Neural cell (in vitro differentiated cells): ENCODE measurements around the gene EYA3.

Experiments used
- CTCF ChIP-seq: fragments of 450-650 bp; IDR thresholded peaks from 2 replicates; pipeline ENCODE4 v1.5.1; 2014; ENCODE audit warnings: antibody characterized with exemption, mild to moderate bottlenecking, moderate library complexity; ENCODE audit not compliant: poor library complexity, severe bottlenecking
- EZH2 ChIP-seq: fragments of 200-600, 300-800 bp; shearing (Covaris generic), sonication (generic); IDR thresholded peaks from 2 replicates; pipeline ENCODE4 v1.6.1; 2014; ENCODE audit warnings: antibody characterized with exemption, low read length, borderline replicate concordance, mild to moderate bottlenecking; ENCODE audit not compliant: insufficient read depth, poor library complexity, severe bottlenecking
- POLR2AphosphoS5 ChIP-seq: IDR thresholded peaks from 2 replicates; pipeline ENCODE4 v1.6.1; 2012
- SMC3 ChIP-seq: fragments of 450-650 bp; conservative IDR thresholded peaks from 2 replicates; pipeline ENCODE4 v1.6.1; 2014; ENCODE audit warnings: antibody characterized with exemption, mild to moderate bottlenecking, moderate library complexity; ENCODE audit not compliant: poor library complexity
- TAF1 ChIP-seq: IDR thresholded peaks from 2 replicates; pipeline ENCODE4 v1.6.1; 2012; ENCODE audit warnings: low read depth

- TF ChIP-seq POLR2AphosphoS5 (no peak), CTCF (no peak), TAF1 (no peak), SMC3 (no peak), EZH2 (no peak)
Measured at GRCh38 chr1:28112388-28113241, 24.2 kb upstream of the EYA3 start.
